Effector CD4-positive, alpha-beta T cell (primary cell): ENCODE data around the gene KIF15.
"Not testable (repeated sequence)": the region's sequence is repeated elsewhere in the genome, so short reads cannot be mapped to it uniquely, and the experiment has no call there.

Source experiments
- DNase-seq: peaks from one replicate; pipeline ENCODE4 v3.0.0-alpha.2; 2020

Gene KIF15

DNA sequence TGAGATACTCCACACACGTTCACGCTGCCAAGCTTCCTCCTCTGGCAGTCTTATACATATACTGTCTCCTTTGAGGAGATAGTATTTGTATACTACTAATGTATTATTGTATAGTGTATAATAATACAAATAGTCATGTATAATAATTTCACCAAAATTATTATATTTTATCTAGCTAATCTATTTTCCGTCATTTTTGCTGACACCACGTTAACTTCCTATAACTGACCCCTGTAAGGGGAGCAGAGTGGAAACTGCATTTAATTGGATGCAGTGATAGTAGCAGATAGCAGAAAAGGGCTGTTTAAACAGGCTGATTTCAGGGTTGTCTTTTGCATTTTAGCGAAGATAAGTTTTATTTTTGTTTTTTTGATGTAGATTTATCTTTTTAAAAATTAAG, 69.6 kb downstream of the KIF15 start:
- DNase-seq = no peak

DNA sequence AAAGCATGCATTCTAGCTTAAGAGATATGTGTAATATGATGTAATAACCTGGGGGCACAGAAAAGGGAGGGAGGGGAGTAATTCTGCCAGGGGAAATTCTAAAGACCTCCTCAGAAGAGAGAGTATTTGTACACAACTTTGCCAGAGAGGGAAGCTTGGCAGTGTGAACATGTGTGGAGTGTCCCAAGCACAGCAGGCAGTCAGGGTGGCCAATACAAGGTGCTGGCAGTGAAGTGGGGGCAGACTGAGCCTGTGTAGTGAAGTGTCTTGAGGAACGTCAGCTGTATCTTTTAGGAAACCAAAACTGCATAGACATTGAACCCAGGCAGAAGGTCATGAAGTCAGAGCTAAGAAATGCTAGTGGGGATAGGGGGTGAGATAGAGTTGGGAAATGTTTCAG, 70.4 kb downstream of the KIF15 start:
- DNase-seq = no peak

DNA sequence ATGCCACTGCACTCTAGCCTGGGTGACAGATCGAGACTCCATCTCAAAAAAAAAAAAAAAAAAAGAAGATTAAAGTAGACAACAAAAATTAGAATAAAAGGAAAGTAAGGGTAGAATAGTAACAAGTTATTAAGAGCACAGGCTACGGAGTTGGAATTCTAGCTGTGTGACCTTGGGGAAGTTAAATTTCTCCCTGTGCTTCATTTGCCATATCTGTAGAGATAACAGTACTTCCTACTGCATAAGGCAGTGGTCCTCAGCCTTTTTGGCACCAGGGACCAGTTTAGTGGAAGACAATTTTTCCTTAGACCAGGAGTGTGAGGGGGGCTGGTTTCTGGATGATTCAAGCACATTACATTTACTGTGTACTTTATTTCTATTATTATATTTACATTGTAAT, 71.4 kb downstream of the KIF15 start:
- no peak for DNase-seq

DNA sequence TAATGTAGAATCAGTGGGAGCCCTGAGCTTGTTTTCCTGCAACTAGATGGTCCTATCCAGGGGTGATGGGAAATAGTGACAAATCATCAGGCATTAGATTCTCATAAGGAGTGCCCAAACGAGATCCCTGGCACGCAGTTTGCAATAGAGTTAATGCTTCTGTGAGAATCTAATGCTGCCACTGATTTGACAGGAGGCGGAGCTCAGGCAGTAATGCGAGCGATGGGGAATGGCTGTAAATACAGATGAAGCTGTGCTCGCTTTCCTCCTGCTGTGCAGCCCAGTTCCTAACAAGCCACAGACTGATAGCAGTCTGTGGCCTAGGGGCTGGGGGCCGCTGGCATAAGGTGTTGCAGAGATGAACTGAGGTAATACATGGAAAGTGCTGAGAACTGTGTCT, 71.8 kb downstream of the KIF15 start:
- DNase-seq = no peak

DNA sequence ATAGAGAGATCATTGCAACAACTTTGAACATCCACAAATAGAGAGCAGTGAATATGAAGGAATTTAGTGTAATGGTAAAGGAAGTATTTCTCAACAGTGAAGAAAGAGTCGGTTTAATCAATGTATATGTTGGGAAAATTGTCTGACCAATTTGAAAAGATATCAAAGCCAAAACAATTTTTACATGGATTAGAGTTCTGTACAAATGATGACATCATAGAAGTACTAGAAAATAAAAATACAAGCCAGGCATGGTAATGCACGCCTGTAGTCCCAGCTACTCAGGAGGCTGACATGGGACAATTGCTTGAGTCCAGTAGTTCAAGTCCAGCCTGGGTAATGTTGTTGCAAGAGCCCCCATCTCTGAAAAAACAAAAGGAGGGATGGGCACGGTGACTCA, 74.1 kb downstream of the KIF15 start:
- DNase-seq = no peak

DNA sequence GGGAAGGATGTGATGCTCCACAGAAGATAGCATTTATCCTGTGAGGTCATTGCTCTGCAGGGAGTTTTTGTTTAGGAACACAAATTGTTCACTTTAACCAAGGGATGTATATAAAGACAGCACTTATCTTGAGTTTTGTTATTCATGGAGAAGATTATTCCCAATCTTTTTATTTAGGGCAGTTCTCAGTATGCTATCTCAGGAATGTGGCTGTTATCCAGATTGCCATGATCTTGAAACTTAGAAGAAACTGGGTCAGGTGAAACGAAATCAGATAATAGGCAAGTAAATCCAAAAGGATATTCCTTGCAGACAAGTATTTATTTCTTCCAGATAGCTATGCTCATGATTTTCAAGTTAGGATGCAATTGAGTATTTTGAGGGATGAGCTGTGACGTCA, 80.8 kb downstream of the KIF15 start:
- no peak for DNase-seq

DNA sequence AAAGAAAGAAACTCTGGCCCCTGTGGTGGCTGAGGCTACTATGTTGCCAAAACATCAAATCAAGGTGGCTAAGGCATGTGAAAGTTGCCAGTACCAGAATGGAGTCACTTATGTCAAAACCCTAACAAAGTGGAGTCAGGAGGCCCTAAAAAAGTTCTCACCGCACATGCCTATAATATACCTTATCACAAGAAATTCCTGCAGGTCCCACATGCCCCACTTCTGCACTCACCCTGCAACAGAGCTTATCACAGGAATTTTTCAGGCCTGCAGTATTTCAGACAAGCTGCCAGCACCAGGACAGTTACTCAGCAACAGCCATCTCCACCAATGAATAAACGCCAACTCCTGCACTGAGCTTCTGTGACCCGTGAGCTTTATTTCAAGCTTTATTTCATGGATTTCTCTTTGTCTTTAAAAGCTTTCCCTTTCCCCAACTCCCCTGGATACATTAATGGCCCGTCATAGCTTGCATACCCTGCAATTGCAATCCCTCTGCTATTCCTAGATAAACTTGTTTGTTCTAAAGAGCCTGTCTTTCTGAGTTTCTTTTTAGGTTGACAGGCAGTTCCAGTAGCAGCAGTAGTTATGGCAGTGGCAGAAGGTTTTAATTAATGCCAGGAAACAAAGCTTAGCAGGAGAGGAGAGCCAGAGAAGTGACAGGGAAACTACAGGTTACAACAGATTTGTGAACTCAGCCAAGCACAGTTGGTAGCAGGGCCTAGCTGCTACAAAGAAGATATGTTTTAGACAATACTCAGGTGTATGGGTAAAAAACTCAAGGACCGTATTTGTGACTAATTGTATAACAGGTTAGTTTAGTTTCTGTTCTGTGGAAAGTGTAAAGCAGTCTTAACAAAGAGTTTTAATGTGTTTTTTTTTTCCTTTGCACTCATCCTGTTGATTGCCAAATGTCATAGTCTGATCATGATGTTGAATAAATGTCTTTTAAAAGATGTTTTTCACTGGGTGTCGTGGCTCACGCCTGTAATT, 84.2 kb downstream of the KIF15 start:
- no peak for DNase-seq

DNA sequence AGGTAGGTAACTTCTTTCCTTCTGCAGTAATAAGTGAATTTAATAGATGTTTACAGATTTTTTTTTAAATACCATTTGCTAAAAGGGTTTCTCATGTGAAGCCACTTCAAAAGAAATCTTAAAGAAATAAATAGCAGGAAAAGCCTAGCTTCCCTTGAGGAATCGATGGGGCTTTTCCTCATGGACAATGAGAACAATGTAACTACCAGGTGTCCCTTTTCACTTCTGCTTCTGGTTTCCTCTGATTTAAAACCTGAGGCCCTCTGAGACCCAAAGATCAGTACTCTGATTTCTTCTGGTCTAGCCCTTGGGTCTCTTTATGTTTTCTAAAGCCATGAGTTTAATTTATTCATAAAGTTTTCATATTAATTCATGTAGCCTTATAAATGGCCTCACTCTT, 87.0 kb downstream of the KIF15 start:
- DNase-seq = no peak

DNA sequence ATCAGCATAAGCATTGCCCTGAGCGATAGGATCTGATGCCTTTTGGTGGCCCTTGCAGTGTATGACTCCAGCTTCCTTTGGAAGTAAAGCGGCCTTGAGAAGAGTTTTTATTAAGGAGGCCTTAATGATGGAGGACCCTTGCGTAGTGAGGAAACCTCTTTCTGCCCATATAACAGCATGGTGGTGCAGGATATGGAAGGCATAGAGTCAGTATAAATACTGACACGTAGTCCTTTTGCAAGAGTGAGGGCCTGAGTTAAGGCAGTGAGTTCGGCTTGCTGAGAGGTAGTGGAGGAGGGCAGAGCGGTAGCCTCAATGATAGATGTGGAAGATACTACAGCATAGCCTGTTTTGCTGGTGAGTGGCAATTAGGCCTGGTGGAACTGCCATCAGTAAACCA, 95.1 kb downstream of the KIF15 start:
- DNase-seq = not testable (repeated sequence)

DNA sequence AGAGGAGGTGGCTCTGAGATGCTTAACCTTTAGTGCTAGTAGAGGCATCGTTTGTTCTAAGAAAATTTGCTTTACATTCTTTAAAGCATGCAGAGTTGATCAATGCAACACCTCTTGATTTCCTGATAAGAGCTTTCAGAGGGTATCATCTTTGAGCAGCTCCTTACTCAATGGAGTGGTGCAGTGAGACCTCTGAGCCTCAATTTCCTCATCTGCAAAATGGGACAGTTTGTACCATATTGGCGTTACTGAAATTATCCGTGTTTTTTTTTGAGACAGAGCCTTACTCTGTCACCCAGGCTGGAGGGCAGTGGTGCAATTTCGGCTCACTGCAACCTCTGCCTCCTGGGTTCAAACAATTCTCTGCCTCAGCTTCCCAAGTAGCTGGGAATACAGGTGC, 98.5 kb downstream of the KIF15 start:
- DNase-seq = no peak

DNA sequence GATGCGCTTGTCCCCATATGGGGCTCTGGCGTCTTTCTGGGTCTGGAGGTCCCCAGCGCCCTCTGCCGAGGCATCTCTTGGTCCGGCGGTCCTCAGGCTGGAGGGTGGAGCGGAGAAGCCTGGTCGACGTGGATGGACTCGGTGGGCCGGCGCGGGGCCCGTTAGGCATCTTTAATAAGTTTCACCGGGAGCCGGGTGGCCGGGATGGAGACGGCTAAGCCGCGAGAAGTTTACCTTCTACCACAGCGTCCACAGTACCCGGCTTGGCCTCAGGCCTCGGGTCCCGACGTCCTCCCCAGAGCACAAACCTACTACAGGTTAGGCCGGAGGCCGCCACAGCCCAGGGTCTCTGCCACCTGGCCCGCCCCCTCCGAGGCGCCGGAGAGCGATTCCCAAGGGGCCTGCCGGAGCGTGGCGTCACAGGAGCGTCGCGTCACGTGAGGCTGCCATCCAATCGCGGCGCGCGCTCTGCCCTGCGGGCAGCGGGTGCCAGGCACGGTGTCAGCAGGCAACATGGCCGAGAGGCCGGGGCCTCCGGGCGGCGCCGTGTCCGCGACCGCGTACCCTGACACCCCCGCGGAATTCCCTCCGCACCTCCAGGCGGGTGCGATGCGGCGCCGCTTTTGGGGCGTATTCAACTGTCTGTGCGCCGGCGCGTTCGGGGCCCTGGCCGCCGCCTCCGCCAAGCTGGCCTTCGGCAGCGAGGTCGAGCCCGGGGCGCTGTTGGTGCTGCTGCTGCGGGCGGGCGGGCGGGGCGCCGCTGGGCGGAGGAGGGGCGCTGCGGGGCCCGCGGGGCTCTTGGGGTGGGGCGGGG, 100.0 kb downstream of the KIF15 start, which contains the start of gene TMEM42:
TSS of gene TMEM42 (plus strand) at position 501 of the 814 bp plus-strand sequence. CDS start at position 514, 13 bp downstream.
- peak; percentile 79 for DNase-seq

DNA sequence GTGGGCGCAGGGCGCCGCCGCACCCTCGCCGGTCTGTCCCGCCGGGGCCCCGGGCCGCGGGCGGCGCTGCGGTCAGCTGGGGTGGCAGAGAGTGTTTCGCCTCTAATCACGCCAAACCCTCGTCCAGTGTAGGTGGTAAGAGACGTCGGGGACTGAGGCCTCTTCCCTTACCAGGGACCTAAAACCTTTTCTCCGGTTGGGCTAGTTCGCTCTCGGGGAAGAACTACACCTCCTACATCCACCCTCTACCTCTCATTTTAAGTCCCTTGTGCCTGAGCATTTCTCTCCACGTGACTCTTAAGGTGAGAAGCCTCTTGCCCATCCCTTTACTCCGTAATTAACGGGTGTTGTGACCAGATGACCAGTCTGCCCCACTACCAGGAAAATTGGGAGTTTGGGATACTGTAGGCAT, 100.6 kb downstream of the KIF15 start:
- no peak for DNase-seq

DNA sequence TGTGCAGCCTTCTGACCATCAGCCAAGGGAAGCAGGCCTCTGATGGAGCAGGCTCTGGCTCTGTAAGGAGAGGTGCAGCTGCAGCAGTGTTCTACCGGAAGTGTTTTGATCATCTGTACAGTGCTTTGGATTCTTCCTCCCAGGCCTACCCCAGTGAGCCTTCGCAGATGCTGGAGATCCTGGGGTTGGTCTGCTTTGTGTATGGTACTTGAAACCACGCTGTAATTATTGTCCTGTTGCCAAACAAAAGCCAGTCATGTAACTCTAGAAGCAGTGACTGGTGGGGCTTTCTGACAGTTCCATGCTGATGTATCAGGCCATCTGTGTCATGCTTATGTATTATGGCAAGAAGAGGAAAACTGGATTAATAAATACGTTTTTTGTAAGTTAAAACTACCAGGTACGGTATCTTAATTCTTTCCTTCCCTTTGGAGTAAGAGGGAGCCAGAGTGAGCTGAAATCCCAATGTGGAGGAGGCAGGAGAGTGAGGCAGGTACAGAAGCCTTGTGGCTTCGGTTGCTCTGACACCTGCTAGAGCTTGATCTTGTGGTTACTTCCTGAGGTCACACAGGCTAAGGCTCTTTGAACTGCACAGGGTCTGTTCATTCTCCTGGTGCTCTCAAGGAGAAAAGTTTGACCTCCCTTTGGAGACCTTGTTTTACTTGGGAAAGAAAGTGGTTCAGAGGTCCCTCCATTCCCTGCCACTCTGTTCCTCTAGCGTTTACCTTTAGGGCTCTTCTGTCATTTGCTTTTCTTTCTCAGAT, 103.9 kb downstream of the KIF15 start:
- no peak for DNase-seq

DNA sequence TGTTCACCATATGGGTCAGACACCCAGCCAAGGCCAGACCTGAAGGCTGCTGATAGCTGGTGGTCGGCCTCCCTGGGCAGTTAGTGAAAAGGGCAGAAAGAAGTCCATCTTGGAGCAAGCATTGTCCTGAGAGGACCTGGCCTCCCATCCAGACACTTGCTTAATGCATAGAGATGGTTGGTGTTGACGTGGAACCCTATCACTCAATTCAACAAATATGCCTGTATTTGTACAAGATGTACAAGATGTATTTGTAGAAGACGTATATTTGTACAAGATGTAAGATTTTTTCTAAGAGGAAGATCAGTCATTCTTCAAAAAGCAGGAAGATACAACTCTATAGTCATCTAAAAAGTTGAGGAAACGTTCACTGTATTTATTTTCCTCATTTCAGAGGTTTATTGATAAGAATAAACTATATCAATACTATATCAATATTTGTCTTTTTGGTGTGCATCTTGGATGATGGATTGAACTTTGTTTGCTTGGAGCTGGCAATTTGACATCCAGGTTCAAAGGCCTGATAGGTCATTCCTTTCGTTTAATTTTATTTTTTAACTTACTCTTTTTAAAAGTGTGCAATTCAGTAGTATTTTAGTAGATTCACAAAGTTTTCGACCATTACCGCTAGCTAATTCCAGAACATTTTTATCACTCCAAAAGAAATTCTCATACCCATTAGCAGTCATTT, 106.0 kb downstream of the KIF15 start:
- DNase-seq = no peak

DNA sequence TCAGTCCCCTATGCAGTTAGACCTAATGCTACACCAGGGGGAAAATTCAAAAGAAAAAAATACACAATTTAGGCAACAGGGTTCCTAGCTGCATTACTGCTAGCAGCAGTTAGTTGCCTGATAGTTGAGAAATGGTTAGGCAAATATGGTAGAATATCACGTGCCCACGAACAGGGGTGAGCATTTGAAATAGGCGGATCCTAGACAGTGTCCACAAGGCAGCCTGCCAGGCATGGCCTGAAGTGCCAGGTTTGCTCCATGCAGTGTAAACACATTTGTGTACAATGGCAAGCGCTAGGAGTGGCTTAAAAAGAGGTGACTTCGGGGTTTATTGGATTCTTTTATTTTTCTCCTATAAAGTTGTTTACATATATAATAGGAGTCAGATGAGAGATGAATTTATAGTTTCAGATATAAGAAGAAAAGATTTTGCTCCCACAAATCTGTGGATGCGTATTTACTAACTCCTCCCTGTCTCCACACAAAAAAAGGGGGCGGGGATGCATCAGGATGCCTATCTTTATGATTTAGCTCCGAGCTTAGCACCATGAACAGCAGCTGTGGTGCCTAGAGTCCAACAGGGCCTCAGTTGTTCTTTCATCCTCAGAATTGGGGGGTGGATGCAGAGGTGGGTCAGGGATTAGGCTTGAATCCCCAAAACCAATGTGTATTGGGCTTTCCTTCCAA, 108.9 kb downstream of the KIF15 start:
- DNase-seq = no peak

DNA sequence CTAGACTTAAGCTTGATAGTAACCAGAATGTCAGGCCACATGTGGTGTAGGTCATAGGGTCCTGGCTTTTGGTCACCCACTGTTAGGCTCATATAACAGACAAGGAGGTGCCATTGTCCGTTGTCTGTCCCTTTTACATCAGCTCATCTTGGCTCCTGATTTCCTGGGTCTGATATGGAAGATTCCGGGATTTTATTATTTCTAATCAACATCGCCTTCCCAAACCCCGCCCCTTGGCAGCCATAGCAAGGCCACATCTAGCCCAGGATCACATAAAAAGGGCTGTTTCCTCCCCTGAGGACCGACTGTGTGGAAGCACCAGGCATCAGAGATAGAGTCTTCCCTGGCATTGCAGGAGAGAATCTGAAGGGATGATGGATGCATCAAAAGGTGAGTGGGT, 112.7 kb downstream of the KIF15 start, which contains the start of gene TGM4:
TSS of gene TGM4 (plus strand) at position 301 of the 400 bp plus-strand sequence. CDS start at position 372, 71 bp downstream.
- no peak for DNase-seq

DNA sequence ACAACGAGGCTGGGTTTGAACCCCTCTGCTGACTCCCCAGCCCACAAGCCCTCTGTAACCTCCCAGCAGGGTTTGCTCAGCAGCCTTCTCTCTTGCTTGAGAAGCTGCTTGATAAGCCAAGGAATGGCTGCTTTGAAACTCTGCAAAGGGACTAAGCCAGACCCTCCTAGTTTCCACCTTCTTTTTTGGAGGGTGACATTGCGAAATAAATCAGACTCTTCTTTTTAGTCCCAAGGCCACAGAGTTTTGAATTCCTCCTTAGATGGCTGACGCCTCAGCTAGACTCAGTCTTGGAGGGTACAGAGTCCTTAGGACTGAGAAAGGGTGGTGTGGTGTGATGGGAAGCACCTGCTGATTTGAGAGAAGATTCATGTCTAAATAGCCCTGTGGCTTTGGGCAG, 114.0 kb downstream of the KIF15 start:
- DNase-seq = no peak

DNA sequence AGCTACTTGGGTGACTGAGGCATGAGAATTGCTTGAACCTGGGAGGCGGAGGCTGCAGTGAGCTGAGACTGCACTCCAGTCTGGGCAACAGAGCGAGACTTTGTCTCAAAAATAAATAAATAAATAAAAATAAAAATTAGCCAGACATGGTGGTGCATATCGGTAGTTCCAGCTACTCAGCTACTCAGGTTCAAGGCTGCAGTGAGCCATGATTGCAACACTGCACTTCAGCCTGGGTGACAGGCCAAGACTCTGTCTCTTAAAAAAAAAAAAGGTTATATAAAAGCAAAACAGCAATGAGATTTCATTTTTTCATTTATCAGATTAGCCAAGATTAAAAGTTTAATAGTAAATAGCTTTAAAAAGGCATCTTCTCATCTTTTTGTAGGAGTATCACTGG, 115.7 kb downstream of the KIF15 start:
- DNase-seq = no peak

DNA sequence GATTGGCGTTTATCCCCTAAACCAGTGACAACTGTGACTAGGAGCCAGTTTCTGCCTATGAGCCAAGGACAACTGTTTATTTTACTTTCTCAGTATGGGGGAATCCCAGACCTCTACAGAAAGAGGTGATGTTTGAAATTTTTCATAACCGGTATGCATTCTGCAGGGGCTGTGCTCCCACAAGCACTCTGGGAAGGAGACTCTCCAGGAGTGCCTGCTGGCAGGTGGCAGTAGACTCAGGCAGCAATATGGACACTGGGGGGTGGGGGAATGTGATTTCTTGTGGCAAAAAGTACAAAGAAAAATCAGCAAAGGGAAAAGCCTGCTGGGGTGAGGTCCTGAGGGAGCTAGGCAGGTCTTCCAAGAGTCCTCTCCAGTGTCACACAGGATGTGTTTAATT, 118.7 kb downstream of the KIF15 start:
- no peak for DNase-seq

DNA sequence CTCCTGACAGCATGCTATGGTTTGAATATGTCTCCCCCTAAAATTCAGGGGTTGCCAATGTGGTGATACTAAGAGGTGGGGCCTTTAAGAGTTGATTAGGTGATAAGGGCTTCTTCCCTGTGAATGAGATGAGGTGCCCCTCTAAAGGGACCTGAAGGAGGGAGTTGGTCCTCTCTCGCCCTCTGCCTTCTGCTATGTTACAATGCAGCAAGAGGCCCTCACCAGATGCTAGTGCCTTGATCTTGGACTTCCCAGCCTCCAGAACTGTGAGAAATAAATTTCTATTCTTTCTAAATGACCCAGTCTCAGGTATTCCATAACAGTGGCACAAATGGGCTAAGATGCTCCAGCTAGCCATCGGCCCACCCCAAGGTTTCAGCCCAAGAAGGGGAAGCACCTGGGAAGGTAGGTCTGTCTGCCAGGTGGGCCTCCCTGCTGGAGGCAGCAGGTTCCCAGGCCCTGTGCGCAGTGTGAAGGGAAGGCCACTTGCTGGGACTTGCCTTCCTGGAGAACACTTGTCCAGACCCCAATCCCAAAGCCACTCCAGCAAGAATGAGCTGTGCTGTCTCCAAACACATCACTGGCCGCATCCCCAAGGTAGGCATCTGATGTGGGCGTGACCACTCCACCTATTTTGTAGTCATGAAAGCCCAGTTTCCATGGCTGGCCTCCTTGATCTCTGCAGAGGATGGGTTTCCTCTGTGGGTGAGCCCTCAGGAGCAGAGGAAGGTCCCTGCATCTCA, 121.8 kb downstream of the KIF15 start:
- DNase-seq = no peak

DNA sequence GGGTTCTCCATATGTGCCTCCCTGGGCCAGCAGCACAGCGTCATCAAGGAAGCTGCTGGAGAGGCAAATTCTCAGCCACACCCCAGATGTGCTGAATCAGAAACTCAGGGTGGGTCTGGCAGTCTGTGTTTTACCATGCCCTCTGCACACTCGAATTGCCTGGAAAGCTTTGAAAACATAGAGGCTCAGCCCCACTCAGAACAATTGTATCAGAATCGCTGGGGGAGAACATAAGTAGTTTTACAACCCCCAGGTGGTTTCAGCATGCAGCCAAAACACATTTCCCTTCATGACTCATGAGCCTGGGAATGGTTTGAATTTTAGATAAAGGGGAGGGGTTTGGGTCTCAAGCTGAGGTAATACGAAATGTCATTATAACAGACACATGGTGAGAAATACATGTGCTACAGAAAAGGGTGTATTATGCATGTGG, 122.4 kb downstream of the KIF15 start:
- no peak for DNase-seq
